Keratinocyte (primary cell): ENCODE results near the gene DUSP14. TPM values are rescaled to one million over a fixed set of nuclear protein-coding genes. Genes with fewer than 3 reads are reported as not detected.

Experiments
- DNase-seq: peaks from one replicate; pipeline ENCODE4 v3.0.0-alpha.2; 2011; ENCODE audit warnings: low read depth, missing footprints, low spot score
- FAIRE-seq: peaks from 2 replicates; lab custom pipeline; 2011; peaks lifted over from hg19 to GRCh38; lab: Jason Lieb, UNC
- H2AFZ ChIP-seq: 2 replicates; pipeline ENCODE4 v1.6.0; 2012; ENCODE audit warnings: low read length, control low read depth, inconsistent platforms; ENCODE audit not compliant: control insufficient read depth
- H3K27ac ChIP-seq: 2 replicates; pipeline ENCODE4 v1.5.1; 2011; ENCODE audit warnings: low read length; ENCODE audit not compliant: control insufficient read depth, insufficient read depth
- H3K27me3 ChIP-seq: 3 replicates; pipeline ENCODE4 v1.6.0; 2011; ENCODE audit warnings: low read length; ENCODE audit not compliant: control insufficient read depth, insufficient read depth; ENCODE audit errors: extremely low read depth
- H3K36me3 ChIP-seq, 2 experiments: 2 replicates in 1 of 2; 3 replicates in 1 of 2; pipeline ENCODE4 v1.5.1; 2011; ENCODE audit warnings: low read length in 2 of 2, mild to moderate bottlenecking in 1 of 2; ENCODE audit not compliant: control insufficient read depth in 2 of 2, insufficient read depth in 2 of 2; ENCODE audit errors: extremely low read depth in 1 of 2
- H3K4me1 ChIP-seq: 3 replicates; pipeline ENCODE4 v1.5.1; 2011; ENCODE audit warnings: low read length; ENCODE audit not compliant: control insufficient read depth, insufficient read depth; ENCODE audit errors: extremely low read depth
- H3K4me2 ChIP-seq: 3 replicates; pipeline ENCODE4 v1.6.0; 2011; ENCODE audit warnings: low read depth, low read length; ENCODE audit not compliant: control insufficient read depth, insufficient read depth; ENCODE audit errors: extremely low read depth
- H3K4me3 ChIP-seq, 3 experiments: fragments of 200-600 bp in 1 of 3; sonication (generic) in 1 of 3; 2 replicates in 2 of 3; 3 replicates in 1 of 3; pipeline ENCODE4 v1.5.1; 2011 to 2016; ENCODE audit warnings: low read length in 3 of 3, mild to moderate bottlenecking in 3 of 3, control low read depth in 2 of 3, inconsistent platforms in 1 of 3, low read depth in 1 of 3, mixed read lengths in 1 of 3, mixed run types in 1 of 3, moderate library complexity in 1 of 3; ENCODE audit not compliant: control insufficient read depth in 2 of 3, insufficient read depth in 2 of 3; ENCODE audit errors: extremely low read depth in 1 of 3
- H3K79me2 ChIP-seq: 2 replicates; pipeline ENCODE4 v1.6.0; 2012; ENCODE audit warnings: low read length; ENCODE audit not compliant: control insufficient read depth, insufficient read depth
- H3K9ac ChIP-seq: 3 replicates; pipeline ENCODE4 v1.6.0; 2011; ENCODE audit warnings: low read length; ENCODE audit not compliant: control insufficient read depth, insufficient read depth; ENCODE audit errors: extremely low read depth
- H3K9me1 ChIP-seq: 3 replicates; pipeline ENCODE4 v1.6.0; 2011; ENCODE audit warnings: low read length; ENCODE audit not compliant: control insufficient read depth, insufficient read depth; ENCODE audit errors: extremely low read depth
- H3K9me3 ChIP-seq: 2 replicates; pipeline ENCODE4 v1.5.1; 2012; ENCODE audit warnings: low read depth, low read length; ENCODE audit not compliant: control insufficient read depth
- H4K20me1 ChIP-seq: 3 replicates; pipeline ENCODE4 v1.6.0; 2011; ENCODE audit warnings: low read length; ENCODE audit not compliant: control insufficient read depth, insufficient read depth; ENCODE audit errors: extremely low read depth
- EZH2 ChIP-seq: IDR thresholded peaks from one replicate; pipeline ENCODE4 v1.6.1; 2012; ENCODE audit warnings: inconsistent platforms, mild to moderate bottlenecking, low read length, moderate library complexity
- dilution Hi-C: fragments of 300-500 bp; cut with MboI; formaldehyde crosslinking; loops from one replicate; pipeline ENCODE4 v1.7.0; 2020; ENCODE audit warnings: low sequenced_read_pairs; ENCODE audit not compliant: extremely low pct_ligation_motif_present
- polyA plus RNA-seq, 5 experiments: library from polyadenylated mRNA; depleted of rRNA in 3 of 5; stranded (reverse) in 3 of 5; stranded (forward) in 1 of 5; unstranded in 1 of 5; fragments of >200 nt; gene quantifications; 1 replicate in 1 of 5; 2 replicates in 3 of 5; 3 replicates in 1 of 5; pipeline versions ENCODE4 v1.2.1 to v1.2.3, GENCODE V29; 2011 to 2012; ENCODE audit warnings: missing spikeins in 2 of 5, low read depth in 1 of 5, low replicate concordance in 1 of 5
- TF ChIP-seq, protein P1 (sequence below), 3 experiments: IDR thresholded peaks in 1 of 3; conservative IDR thresholded peaks in 1 of 3; optimal IDR thresholded peaks in 1 of 3; 2 replicates in 2 of 3; 3 replicates in 1 of 3; pipeline versions ENCODE3 to v1.5.1; 2011; ENCODE audit warnings: low read length in 3 of 3, mild to moderate bottlenecking in 3 of 3, moderate library complexity in 2 of 3, control low read depth in 1 of 3, inconsistent platforms in 1 of 3; ENCODE audit not compliant: insufficient read depth in 2 of 3; ENCODE audit errors: extremely low read depth in 1 of 3

DUSP14 gene
- polyA plus RNA-seq, 1 donor (not counting 4 experiments of a cell fraction or from before 2014, with no cell fraction given), result 169 TPM

DNA sequence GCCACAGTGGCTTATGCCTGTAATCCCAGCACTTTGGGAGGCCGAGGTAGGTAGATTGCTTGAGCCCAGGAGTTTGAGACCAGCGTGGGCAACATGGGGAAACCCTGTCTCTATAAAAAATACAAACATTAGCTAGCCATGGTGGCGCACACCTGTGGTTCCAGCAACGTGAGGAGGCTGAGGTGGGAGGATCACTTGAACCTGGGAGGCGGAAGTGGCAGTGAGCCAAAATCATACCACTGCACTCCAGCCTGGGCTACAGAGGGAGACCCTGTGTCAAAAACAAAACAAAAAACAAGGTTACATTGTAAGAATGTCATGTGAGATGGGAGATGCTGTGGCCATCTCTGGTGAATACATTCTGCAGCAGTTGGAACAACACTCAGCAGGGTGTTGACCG lies 13.5 kb downstream of the DUSP14 start:
- peaks cover 96% of the 10 kb centered on the region for H3K79me2 ChIP-seq
- TF ChIP-seq, protein P1, sequence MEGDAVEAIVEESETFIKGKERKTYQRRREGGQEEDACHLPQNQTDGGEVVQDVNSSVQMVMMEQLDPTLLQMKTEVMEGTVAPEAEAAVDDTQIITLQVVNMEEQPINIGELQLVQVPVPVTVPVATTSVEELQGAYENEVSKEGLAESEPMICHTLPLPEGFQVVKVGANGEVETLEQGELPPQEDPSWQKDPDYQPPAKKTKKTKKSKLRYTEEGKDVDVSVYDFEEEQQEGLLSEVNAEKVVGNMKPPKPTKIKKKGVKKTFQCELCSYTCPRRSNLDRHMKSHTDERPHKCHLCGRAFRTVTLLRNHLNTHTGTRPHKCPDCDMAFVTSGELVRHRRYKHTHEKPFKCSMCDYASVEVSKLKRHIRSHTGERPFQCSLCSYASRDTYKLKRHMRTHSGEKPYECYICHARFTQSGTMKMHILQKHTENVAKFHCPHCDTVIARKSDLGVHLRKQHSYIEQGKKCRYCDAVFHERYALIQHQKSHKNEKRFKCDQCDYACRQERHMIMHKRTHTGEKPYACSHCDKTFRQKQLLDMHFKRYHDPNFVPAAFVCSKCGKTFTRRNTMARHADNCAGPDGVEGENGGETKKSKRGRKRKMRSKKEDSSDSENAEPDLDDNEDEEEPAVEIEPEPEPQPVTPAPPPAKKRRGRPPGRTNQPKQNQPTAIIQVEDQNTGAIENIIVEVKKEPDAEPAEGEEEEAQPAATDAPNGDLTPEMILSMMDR (optimal IDR thresholded peaks at IDR 0.05 in 1 of 3, IDR thresholded peaks at IDR 0.05 in 1 of 3, conservative IDR thresholded peaks at IDR 0.05 in 1 of 3; ENCODE audit: extremely low read depth in 1 of 3, insufficient read depth in 2 of 3, low read length in 3 of 3), result no peak
- TF ChIP-seq EZH2, result no peak
- no peak overlapping the region for H3K4me2 ChIP-seq
- no peak for DNase-seq
- peaks cover 20 to 51% of the 10 kb centered on the region in 2 experiments for H3K36me3 ChIP-seq
- H3K9me1 ChIP-seq, result no peaks in the 10 kb centered on the region
- no peaks in the 10 kb centered on the region for H3K27me3 ChIP-seq
- no peak overlapping the region for H3K4me3 ChIP-seq
- H2AFZ ChIP-seq, result no peak overlapping the region
- dilution Hi-C loops, result no loop called here
- no peak overlapping the region for H3K27ac ChIP-seq
- no peak overlapping the region for H3K9ac ChIP-seq
- no peaks in the 10 kb centered on the region for H3K9me3 ChIP-seq
- peaks cover 29% of the 10 kb centered on the region for H3K4me1 ChIP-seq
- FAIRE-seq, result no peak
- peaks cover 28% of the 10 kb centered on the region for H4K20me1 ChIP-seq

DNA sequence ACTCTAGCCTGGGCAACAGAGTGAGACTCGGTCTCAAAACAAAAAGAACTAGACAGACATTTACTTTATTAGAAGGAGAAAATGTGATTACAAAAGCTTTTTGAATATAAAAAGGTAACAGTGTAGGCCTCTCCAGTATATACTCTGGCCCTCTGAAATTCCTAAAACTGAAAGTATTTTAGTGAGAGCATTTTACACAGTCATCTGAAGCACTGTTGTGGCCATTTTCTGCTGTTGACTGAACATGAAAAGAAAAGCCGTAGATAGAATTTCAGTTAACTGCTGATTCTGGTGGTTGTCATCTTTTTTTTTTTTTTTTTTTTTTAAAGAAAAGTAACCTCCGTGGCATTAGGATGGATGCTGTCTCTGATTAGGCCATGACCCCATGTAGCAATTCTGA lies 15.6 kb downstream of the DUSP14 start:
- H4K20me1 ChIP-seq, result peaks cover 35% of the 10 kb centered on the region
- no peaks in the 10 kb centered on the region for H3K9me1 ChIP-seq
- no peak overlapping the region for H3K4me3 ChIP-seq
- H3K27ac ChIP-seq, result no peak overlapping the region
- no peak for DNase-seq
- H3K4me1 ChIP-seq, result peaks cover 22% of the 10 kb centered on the region
- dilution Hi-C loops, result no loop called here
- H2AFZ ChIP-seq, result no peak overlapping the region
- H3K9ac ChIP-seq, result no peak overlapping the region
- peaks cover 27 to 51% of the 10 kb centered on the region in 2 experiments for H3K36me3 ChIP-seq
- H3K79me2 ChIP-seq, result peaks cover 96% of the 10 kb centered on the region
- no peak for TF ChIP-seq EZH2
- TF ChIP-seq, protein P1 (optimal IDR thresholded peaks at IDR 0.05 in 1 of 3, IDR thresholded peaks at IDR 0.05 in 1 of 3, conservative IDR thresholded peaks at IDR 0.05 in 1 of 3; ENCODE audit: extremely low read depth in 1 of 3, insufficient read depth in 2 of 3, low read length in 3 of 3), result no peak
- no peaks in the 10 kb centered on the region for H3K27me3 ChIP-seq
- H3K4me2 ChIP-seq, result no peak overlapping the region
- H3K9me3 ChIP-seq, result no peaks in the 10 kb centered on the region
- no peak for FAIRE-seq
